ENCODE results near the gene CALHM6. TPM values are rescaled to one million over a fixed set of nuclear protein-coding genes. Genes with fewer than 3 reads are reported as not detected.

The CALHM6 gene
- total and polyA plus RNA-seq, 9 of the 15 experiments (the other 6 are each of a cell fraction or from before 2014, with no cell fraction given): 0.24 TPM; not detected in 8

- TF ChIP-seq CHD7 (IDR thresholded peaks at IDR 0.05; ENCODE audit: low read depth, low read length) (no peak), MGA (IDR thresholded peaks at IDR 0.05) (no peak), PKNOX1 (IDR thresholded peaks at IDR 0.05) (no peak), NR2F6 (CRISPR knock-in tag; IDR thresholded peaks at IDR 0.05) (no peak)
These were observed 43.5 kb upstream of the CALHM6 start (continued) for GRCh38 chr6:116417661-116418060.
